Renal cortex interstitium (tissue), 15 donors: Measurements from ENCODE around the gene EIF2AK2. TPM values are rescaled to one million over a fixed set of nuclear protein-coding genes. Genes with fewer than 3 reads are reported as not detected.
A peak's percentile ranks its signal among the peaks of the same experiment; 100 is the strongest.
"Not testable (repeated sequence)": the region's sequence is repeated elsewhere in the genome, so short reads cannot be mapped to it uniquely, and the experiment has no call there.

ENCODE experiments used
- DNase-seq, 11 donors: peaks; one replicate each; pipeline ENCODE4 v3.0.0-alpha.2; 2013; ENCODE audit warnings: low read depth in 9 of 11, low spot score in 4 of 11; ENCODE audit errors: extremely low read depth in 1 of 11
- long read RNA-seq, 16 experiments: transcript quantifications; one replicate each; lab custom pipeline, GENCODE V29; 2026
- polyA plus RNA-seq, 3 donors: library from polyadenylated mRNA; unstranded; fragments of 120-200 nt; gene quantifications; one replicate each; pipeline ENCODE4 v1.2.1, GENCODE V29; 2013; ENCODE audit not compliant: insufficient read length in 3 of 3

EIF2AK2 gene
- 10 to 100 TPM; 32.6 to 38.0 (median 36.9) TPM for polyA plus RNA-seq
- long read RNA-seq, donor 1, partial matches to known transcripts, result 0 of 1 reads
- long read RNA-seq, donor 1, other reads (novel, unspliced or antisense), result 0 of 1 reads
- long read RNA-seq, donor 2, partial matches to known transcripts, result 0 of 4 reads
- long read RNA-seq, donor 2, other reads (novel, unspliced or antisense), result 0 of 4 reads
- long read RNA-seq, donor 3, full-length matches to known transcripts, result 2 of 2 reads
- long read RNA-seq, donor 3, partial matches to known transcripts, result 0 of 2 reads
- long read RNA-seq, donor 3, other reads (novel, unspliced or antisense), result 0 of 2 reads
- long read RNA-seq, donor 4, partial matches to known transcripts, result 0 of 2 reads
- long read RNA-seq, donor 4, other reads (novel, unspliced or antisense), result 0 of 2 reads
- long read RNA-seq, donor 5, result 0 reads
- long read RNA-seq, donor 6, transcript EIF2AK2-206 (3 exons, 411 nt), result major isoform, 5 of 5 reads
- long read RNA-seq, donor 6, partial matches to known transcripts, result 0 of 5 reads
- long read RNA-seq, donor 6, other reads (novel, unspliced or antisense), result 0 of 5 reads
- long read RNA-seq, donor 7, partial matches to known transcripts, result 0 of 1 reads
- long read RNA-seq, donor 7, other reads (novel, unspliced or antisense), result 0 of 1 reads
- long read RNA-seq, donor 8, transcript EIF2AK2-206 (3 exons, 411 nt), result major isoform, 7 of 7 reads
- long read RNA-seq, donor 8, partial matches to known transcripts, result 0 of 7 reads
- long read RNA-seq, donor 8, other reads (novel, unspliced or antisense), result 0 of 7 reads
- long read RNA-seq, donor 9, partial matches to known transcripts, result 0 of 1 reads
- long read RNA-seq, donor 9, other reads (novel, unspliced or antisense), result 0 of 1 reads
- long read RNA-seq, donor 10, full-length matches to known transcripts, result 5 of 5 reads
- long read RNA-seq, donor 10, partial matches to known transcripts, result 0 of 5 reads
- long read RNA-seq, donor 10, other reads (novel, unspliced or antisense), result 0 of 5 reads
- long read RNA-seq, donor 11, full-length matches to known transcripts, result 1 of 1 reads
- long read RNA-seq, donor 11, partial matches to known transcripts, result 0 of 1 reads
- long read RNA-seq, donor 11, other reads (novel, unspliced or antisense), result 0 of 1 reads
- long read RNA-seq, donor 12, result 0 reads
- long read RNA-seq, donor 13, partial matches to known transcripts, result 0 of 3 reads
- long read RNA-seq, donor 13, other reads (novel, unspliced or antisense), result 0 of 3 reads
- long read RNA-seq, donor 14, partial matches to known transcripts, result 16 of 16 reads
- long read RNA-seq, donor 14, other reads (novel, unspliced or antisense), result 0 of 16 reads
- long read RNA-seq, donor 15, partial matches to known transcripts, result 0 of 1 reads
- long read RNA-seq, donor 15, other reads (novel, unspliced or antisense), result 0 of 1 reads
- long read RNA-seq, donor 16, full-length matches to known transcripts, result 5 of 5 reads
- long read RNA-seq, donor 16, partial matches to known transcripts, result 0 of 5 reads
- long read RNA-seq, donor 16, other reads (novel, unspliced or antisense), result 0 of 5 reads

- DNase-seq, result peak; percentile 35 to 81 (median 72)
Observed at GRCh38 chr2:37156857-37157714, at the start of gene EIF2AK2. Gene EIF2AK2, minus strand, starts transcription at chr2:37156980. Its CDS starts 9,174 bp downstream, at chr2:37147806.

GRCh38 chr2:37205689-37206341, 49.0 kb upstream of the EIF2AK2 start:
- no peak for DNase-seq

- DNase-seq, result not testable (repeated sequence)
Observed at GRCh38 chr2:37205071-37205661, 48.4 kb upstream of the EIF2AK2 start.

- no peak for DNase-seq
Observed at GRCh38 chr2:37203708-37204107, 46.9 kb upstream of the EIF2AK2 start.

- no peak for DNase-seq
Observed at GRCh38 chr2:37201766-37202165, 45.0 kb upstream of the EIF2AK2 start.

- DNase-seq, result no peak
Observed at GRCh38 chr2:37201208-37201607, 44.4 kb upstream of the EIF2AK2 start.

GRCh38 chr2:37198681-37199065, 41.9 kb upstream of the EIF2AK2 start:
- DNase-seq, result no peak

- DNase-seq, result peak; percentile 76 to 88 (median 80)
Observed at GRCh38 chr2:37196320-37197195, 39.8 kb upstream of the EIF2AK2 start, which contains the start of gene CEBPZOS. Gene CEBPZOS, plus strand, starts transcription at chr2:37196496. Its CDS starts 3,209 bp downstream, at chr2:37199705.

GRCh38 chr2:37195862-37196319, 39.1 kb upstream of the EIF2AK2 start:
- DNase-seq, result not testable (repeated sequence)

GRCh38 chr2:37192551-37192950, 35.8 kb upstream of the EIF2AK2 start:
- DNase-seq, result no peak

- DNase-seq, result no peak
Observed at GRCh38 chr2:37191747-37192146, 35.0 kb upstream of the EIF2AK2 start.

- DNase-seq, result no peak
Observed at GRCh38 chr2:37191253-37191652, 34.5 kb upstream of the EIF2AK2 start.

- no peak for DNase-seq
Observed at GRCh38 chr2:37190290-37190689, 33.5 kb upstream of the EIF2AK2 start.

- DNase-seq, result no peak
Observed at GRCh38 chr2:37189452-37190153, 32.8 kb upstream of the EIF2AK2 start.

- no peak for DNase-seq
Observed at GRCh38 chr2:37188570-37188969, 31.8 kb upstream of the EIF2AK2 start, which contains the start of gene SULT6B1. Gene SULT6B1, minus strand, starts transcription at chr2:37188670. Its CDS starts 30 bp downstream, at chr2:37188640.
